Thoracic aorta (tissue), 2 donors: ENCODE results near the gene C1orf159. TPM values are rescaled to one million over a fixed set of nuclear protein-coding genes. Genes with fewer than 3 reads are reported as not detected.
A peak's percentile ranks its signal among the peaks of the same experiment; 100 is the strongest.

Source experiments
- ATAC-seq: fragments of 150-250 bp; one replicate; pipeline ENCODE4 v1.8.0; 2017; ENCODE audit warnings: low read depth; ENCODE audit not compliant: insufficient number of reproducible peaks, low FRiP score
- DNase-seq: peaks from one replicate; pipeline ENCODE4 v3.0.0-alpha.2; 2020; ENCODE audit warnings: low spot score
- H3K27ac ChIP-seq, 2 donors: fragments of 200-600 bp; sonication (generic); 1 replicate in 1 of 2; 2 replicates in 1 of 2; pipeline ENCODE4 v1.5.1; 2016; ENCODE audit warnings: mild to moderate bottlenecking in 2 of 2, moderate library complexity in 2 of 2
- H3K27me3 ChIP-seq: fragments of 200-600 bp; sonication (generic); replicated peaks from 2 replicates; pipeline ENCODE4 v1.6.0; 2016; ENCODE audit warnings: mild to moderate bottlenecking; ENCODE audit not compliant: insufficient read depth
- H3K36me3 ChIP-seq: fragments of 200-600 bp; sonication (generic); one replicate; pipeline ENCODE4 v1.5.1; 2016
- H3K4me1 ChIP-seq, 2 donors: fragments of 200-600 bp; sonication (generic); 1 replicate in 1 of 2; 2 replicates in 1 of 2; pipeline versions ENCODE4 v1.5.1 to v1.6.0; 2016; ENCODE audit warnings: low read depth in 2 of 2, mild to moderate bottlenecking in 1 of 2; ENCODE audit not compliant: control insufficient read depth in 1 of 2
- H3K4me3 ChIP-seq: fragments of 200-600 bp; sonication (generic); 2 replicates; pipeline ENCODE4 v1.5.1; 2016; ENCODE audit warnings: mild to moderate bottlenecking
- H3K9me3 ChIP-seq: fragments of 200-600 bp; sonication (generic); 2 replicates; pipeline ENCODE4 v1.5.1; 2016
- total RNA-seq, 2 donors: library from RNA; depleted of rRNA; stranded (reverse); fragments of >200 nt; gene quantifications; one replicate each; pipeline versions ENCODE4 v1.1.0 to v1.2.3, GENCODE V29; 2016
- TF ChIP-seq, protein P1 (sequence below): fragments of 200-600 bp; sonication (generic); IDR thresholded peaks from one replicate; pipeline ENCODE4 v1.5.1; 2019; ENCODE audit warnings: antibody characterized with exemption

The C1orf159 gene
- total RNA-seq, 2 donors from 2014 or later, result 10.8 to 21.2 TPM

- TF ChIP-seq, protein P1, sequence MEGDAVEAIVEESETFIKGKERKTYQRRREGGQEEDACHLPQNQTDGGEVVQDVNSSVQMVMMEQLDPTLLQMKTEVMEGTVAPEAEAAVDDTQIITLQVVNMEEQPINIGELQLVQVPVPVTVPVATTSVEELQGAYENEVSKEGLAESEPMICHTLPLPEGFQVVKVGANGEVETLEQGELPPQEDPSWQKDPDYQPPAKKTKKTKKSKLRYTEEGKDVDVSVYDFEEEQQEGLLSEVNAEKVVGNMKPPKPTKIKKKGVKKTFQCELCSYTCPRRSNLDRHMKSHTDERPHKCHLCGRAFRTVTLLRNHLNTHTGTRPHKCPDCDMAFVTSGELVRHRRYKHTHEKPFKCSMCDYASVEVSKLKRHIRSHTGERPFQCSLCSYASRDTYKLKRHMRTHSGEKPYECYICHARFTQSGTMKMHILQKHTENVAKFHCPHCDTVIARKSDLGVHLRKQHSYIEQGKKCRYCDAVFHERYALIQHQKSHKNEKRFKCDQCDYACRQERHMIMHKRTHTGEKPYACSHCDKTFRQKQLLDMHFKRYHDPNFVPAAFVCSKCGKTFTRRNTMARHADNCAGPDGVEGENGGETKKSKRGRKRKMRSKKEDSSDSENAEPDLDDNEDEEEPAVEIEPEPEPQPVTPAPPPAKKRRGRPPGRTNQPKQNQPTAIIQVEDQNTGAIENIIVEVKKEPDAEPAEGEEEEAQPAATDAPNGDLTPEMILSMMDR, result no peak
- Histone ChIP-seq H3K27me3 (peaks cover 5% of the 10 kb centered on the region), H3K36me3 (no peaks in the 10 kb centered on the region), H3K4me1 (peaks cover 20 to 29% of the 10 kb centered on the region in 2 donors), H3K9me3 (no peaks in the 10 kb centered on the region), H3K27ac (no peak overlapping the region), H3K4me3 (no peak overlapping the region)
- no peak for ATAC-seq
- no peak for DNase-seq
Observed at GRCh38 chr1:1037366-1038327, 78.2 kb downstream of the C1orf159 start.

DNA sequence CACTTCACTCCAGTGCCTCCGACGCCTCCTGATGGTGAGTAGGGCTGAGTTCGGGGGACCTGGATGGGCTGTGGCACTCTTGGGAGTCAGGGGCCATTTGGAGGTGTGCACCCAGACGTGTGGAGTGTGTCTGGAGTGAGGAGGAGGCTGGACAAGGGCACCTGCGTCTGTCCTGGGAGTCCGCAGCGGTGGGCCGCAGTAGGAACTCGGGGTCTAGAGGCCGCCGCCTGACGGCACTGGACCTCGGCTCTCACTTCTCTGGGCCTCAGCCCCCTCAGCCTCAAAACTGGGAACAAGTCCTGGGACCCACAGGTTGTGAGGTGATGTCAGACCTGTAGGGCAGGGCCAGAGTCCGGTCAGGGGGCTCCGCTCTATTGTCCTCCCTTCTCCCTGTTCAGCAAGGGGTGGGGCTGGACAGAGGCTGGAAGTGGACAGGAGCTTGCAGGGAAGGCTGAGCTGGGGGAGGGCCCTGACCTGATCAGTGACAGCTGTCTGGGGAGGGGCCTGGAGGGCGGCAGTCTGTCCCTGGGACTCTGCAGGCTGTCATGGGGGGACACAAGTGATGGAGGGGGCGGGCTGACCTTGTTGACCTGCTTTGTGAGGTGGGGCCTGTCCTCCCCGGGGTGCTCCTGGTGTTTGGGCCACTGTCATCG lies 80.5 kb downstream of the C1orf159 start:
- Histone ChIP-seq H3K4me1 (peaks cover 21 to 30% of the 10 kb centered on the region in 2 donors), H3K27ac (no peak overlapping the region), H3K27me3 (peaks cover 6% of the 10 kb centered on the region), H3K9me3 (no peaks in the 10 kb centered on the region), H3K36me3 (no peaks in the 10 kb centered on the region), H3K4me3 (no peak overlapping the region)
- no peak for DNase-seq
- TF ChIP-seq, protein P1, result no peak
- no peak for ATAC-seq

GRCh38 chr1:1034439-1034781 lies 81.5 kb downstream of the C1orf159 start:
- H3K9me3 ChIP-seq, result no peaks in the 10 kb centered on the region
- no peak overlapping the region for H3K27ac ChIP-seq
- H3K27me3 ChIP-seq, result peaks cover 6% of the 10 kb centered on the region
- H3K36me3 ChIP-seq, result no peaks in the 10 kb centered on the region
- TF ChIP-seq, protein P1, result no peak
- H3K4me3 ChIP-seq, result no peak overlapping the region
- peaks cover 12 to 20% of the 10 kb centered on the region in 2 donors for H3K4me1 ChIP-seq
- no peak for DNase-seq
- ATAC-seq, result no peak

GRCh38 chr1:1033731-1034438 lies 82.0 kb downstream of the C1orf159 start:
- Histone ChIP-seq H3K9me3 (no peaks in the 10 kb centered on the region), H3K36me3 (no peaks in the 10 kb centered on the region), H3K4me3 (peak overlapping the region; percentile 73), H3K27me3 (peaks cover 6% of the 10 kb centered on the region), H3K27ac (no peak overlapping the region), H3K4me1 (peaks cover 12 to 18% of the 10 kb centered on the region in 2 donors)
- ATAC-seq (no peak), DNase-seq (no peak)
- TF ChIP-seq, protein P1, result no peak
